ENCODE results near the gene CDC42EP3.

The CDC42EP3 gene

GRCh38 chr2:37602040-37602439 lies 69.4 kb downstream of the CDC42EP3 start:
- Histone ChIP-seq H3K27me3 (ENCODE audit: insufficient read depth, low read length, poor library complexity) (peaks cover 13% of the 10 kb centered on the region), H2AFZ (ENCODE audit: low read depth, low read length) (no peak overlapping the region), H3K79me2 (ENCODE audit: insufficient read depth, low read length) (no peaks in the 10 kb centered on the region), H3K9me3 (ENCODE audit: insufficient read depth, low read length, severe bottlenecking) (no peaks in the 10 kb centered on the region), H3K4me1 (ENCODE audit: insufficient read depth, low read length) (no peaks in the 10 kb centered on the region), H4K20me1 (ENCODE audit: insufficient read depth, low read length) (no peaks in the 10 kb centered on the region), H3K4me3 (ENCODE audit: low read depth in 1 of 2, low read length in 2 of 2) (no peak overlapping the region), H3K27ac (ENCODE audit: low read length) (no peak overlapping the region), H3K9ac (ENCODE audit: low read depth, low read length) (no peak overlapping the region), H3K4me2 (ENCODE audit: insufficient read depth, low read length) (no peak overlapping the region), H3K36me3 (ENCODE audit: insufficient read depth, low read length) (no peaks in the 10 kb centered on the region)
- DNase-seq (no peak), ATAC-seq (ENCODE audit: insufficient read depth, low read depth) (no peak)
- TF ChIP-seq EZH2 (IDR thresholded peaks at IDR 0.05; ENCODE audit: borderline replicate concordance, low read depth, low read length, severe bottlenecking) (no peak), CTCF (IDR thresholded peaks at IDR 0.05; ENCODE audit: borderline replicate concordance, extremely low read depth, low read length, poor library complexity, severe bottlenecking) (no peak)

GRCh38 chr2:37601569-37601968 lies 69.9 kb downstream of the CDC42EP3 start:
- no peak for ATAC-seq (ENCODE audit: insufficient read depth, low read depth)
- Histone ChIP-seq H3K9ac (ENCODE audit: low read depth, low read length) (no peak overlapping the region), H3K4me3 (ENCODE audit: low read depth in 1 of 2, low read length in 2 of 2) (no peak overlapping the region), H3K4me1 (ENCODE audit: insufficient read depth, low read length) (no peaks in the 10 kb centered on the region), H3K27ac (ENCODE audit: low read length) (no peak overlapping the region), H3K36me3 (ENCODE audit: insufficient read depth, low read length) (no peaks in the 10 kb centered on the region), H3K9me3 (ENCODE audit: insufficient read depth, low read length, severe bottlenecking) (no peaks in the 10 kb centered on the region), H4K20me1 (ENCODE audit: insufficient read depth, low read length) (no peaks in the 10 kb centered on the region), H3K79me2 (ENCODE audit: insufficient read depth, low read length) (no peaks in the 10 kb centered on the region), H2AFZ (ENCODE audit: low read depth, low read length) (no peak overlapping the region), H3K27me3 (ENCODE audit: insufficient read depth, low read length, poor library complexity) (peaks cover 13% of the 10 kb centered on the region), H3K4me2 (ENCODE audit: insufficient read depth, low read length) (no peak overlapping the region)
- TF ChIP-seq CTCF (IDR thresholded peaks at IDR 0.05; ENCODE audit: borderline replicate concordance, extremely low read depth, low read length, poor library complexity, severe bottlenecking) = no peak
- no peak for TF ChIP-seq EZH2 (IDR thresholded peaks at IDR 0.05; ENCODE audit: borderline replicate concordance, low read depth, low read length, severe bottlenecking)
- DNase-seq = no peak

- H3K79me2 ChIP-seq (ENCODE audit: insufficient read depth, low read length) = no peaks in the 10 kb centered on the region
- H3K27me3 ChIP-seq (ENCODE audit: insufficient read depth, low read length, poor library complexity) = peaks cover 13% of the 10 kb centered on the region
- H3K4me3 ChIP-seq (ENCODE audit: low read depth in 1 of 2, low read length in 2 of 2) = no peak overlapping the region
- ATAC-seq (ENCODE audit: insufficient read depth, low read depth) = no peak
- no peak for TF ChIP-seq CTCF (IDR thresholded peaks at IDR 0.05; ENCODE audit: borderline replicate concordance, extremely low read depth, low read length, poor library complexity, severe bottlenecking)
- no peak for TF ChIP-seq EZH2 (IDR thresholded peaks at IDR 0.05; ENCODE audit: borderline replicate concordance, low read depth, low read length, severe bottlenecking)
- no peaks in the 10 kb centered on the region for H3K36me3 ChIP-seq (ENCODE audit: insufficient read depth, low read length)
- no peaks in the 10 kb centered on the region for H3K9me3 ChIP-seq (ENCODE audit: insufficient read depth, low read length, severe bottlenecking)
- no peak overlapping the region for H3K27ac ChIP-seq (ENCODE audit: low read length)
- no peak overlapping the region for H3K9ac ChIP-seq (ENCODE audit: low read depth, low read length)
- H4K20me1 ChIP-seq (ENCODE audit: insufficient read depth, low read length) = no peaks in the 10 kb centered on the region
- no peak for DNase-seq
- no peak overlapping the region for H2AFZ ChIP-seq (ENCODE audit: low read depth, low read length)
- no peaks in the 10 kb centered on the region for H3K4me1 ChIP-seq (ENCODE audit: insufficient read depth, low read length)
- H3K4me2 ChIP-seq (ENCODE audit: insufficient read depth, low read length) = no peak overlapping the region
These were observed 70.7 kb downstream of the CDC42EP3 start for GRCh38 chr2:37600735-37601134.

All from DND-41 (cell line).